AG08396 (cell line): ENCODE measurements around the gene NOTCH3.
A peak's percentile ranks its signal among the peaks of the same experiment; 100 is the strongest.

Experiments
- DNase-seq: peaks from one replicate; pipeline ENCODE4 v3.0.0; 2012; ENCODE audit warnings: low spot score, mixed read lengths

Gene NOTCH3

DNA sequence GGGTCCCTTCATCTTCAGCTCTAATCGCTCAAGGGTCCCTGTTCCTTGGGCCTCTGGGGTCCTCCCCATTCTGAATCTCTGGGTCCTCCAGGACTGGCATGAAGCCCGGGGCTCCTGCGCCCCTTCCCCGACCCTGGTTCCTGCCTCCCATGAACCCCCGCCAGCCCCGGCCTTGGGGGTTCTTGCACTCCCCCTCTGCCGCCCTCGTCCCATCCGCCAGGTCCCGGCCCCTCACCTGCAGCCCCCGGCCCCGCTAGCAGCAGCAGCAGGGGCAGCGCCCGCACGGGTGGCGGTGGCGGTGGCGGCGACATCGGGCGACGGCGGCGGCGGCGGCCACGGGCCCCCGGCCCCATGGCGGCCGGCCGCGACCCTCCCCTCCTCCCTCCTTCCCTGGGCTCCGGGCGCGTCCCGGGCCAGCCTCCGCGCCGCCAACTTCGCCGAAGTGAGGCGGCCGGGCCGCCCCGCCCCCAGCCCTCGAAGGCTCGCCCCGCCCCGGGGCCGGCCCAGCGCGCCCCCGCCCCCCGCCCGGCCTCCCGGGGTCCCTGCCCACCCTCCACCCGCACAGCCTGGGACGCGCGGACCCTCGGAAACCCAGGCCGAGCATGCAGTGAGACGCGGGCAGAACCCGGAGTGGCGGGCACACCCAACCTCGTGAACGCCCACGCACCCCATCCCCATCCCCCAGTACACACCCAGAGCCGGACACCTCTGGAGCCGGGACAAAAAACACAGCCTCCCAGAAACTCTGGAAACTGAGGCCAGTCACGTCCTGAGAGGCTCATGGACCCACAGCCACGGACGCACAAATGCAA lies at the start of gene NOTCH3:
TSS of gene NOTCH3 (minus strand) at position 443 of the 812 bp plus-strand sequence. CDS start at position 353, 90 bp downstream.
- DNase-seq = peak; percentile 90

DNA sequence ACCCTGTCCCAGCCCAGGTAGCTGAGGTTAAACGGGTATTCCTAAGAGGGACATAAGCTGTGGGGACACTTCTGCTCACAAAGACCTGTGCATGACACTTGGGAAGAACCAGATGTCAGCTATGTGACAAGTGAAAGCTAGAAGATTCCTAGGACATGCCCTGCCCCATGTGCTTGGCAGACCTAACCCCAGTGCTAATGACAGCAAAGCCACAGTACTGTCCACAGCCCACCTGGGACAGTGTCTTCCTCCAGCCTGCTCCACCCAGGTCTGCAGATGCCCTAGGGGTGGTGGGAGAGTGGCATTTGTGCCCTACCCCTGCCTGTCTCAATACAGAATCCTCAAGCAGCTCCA lies 49.8 kb upstream of the NOTCH3 start:
- no peak for DNase-seq

DNA sequence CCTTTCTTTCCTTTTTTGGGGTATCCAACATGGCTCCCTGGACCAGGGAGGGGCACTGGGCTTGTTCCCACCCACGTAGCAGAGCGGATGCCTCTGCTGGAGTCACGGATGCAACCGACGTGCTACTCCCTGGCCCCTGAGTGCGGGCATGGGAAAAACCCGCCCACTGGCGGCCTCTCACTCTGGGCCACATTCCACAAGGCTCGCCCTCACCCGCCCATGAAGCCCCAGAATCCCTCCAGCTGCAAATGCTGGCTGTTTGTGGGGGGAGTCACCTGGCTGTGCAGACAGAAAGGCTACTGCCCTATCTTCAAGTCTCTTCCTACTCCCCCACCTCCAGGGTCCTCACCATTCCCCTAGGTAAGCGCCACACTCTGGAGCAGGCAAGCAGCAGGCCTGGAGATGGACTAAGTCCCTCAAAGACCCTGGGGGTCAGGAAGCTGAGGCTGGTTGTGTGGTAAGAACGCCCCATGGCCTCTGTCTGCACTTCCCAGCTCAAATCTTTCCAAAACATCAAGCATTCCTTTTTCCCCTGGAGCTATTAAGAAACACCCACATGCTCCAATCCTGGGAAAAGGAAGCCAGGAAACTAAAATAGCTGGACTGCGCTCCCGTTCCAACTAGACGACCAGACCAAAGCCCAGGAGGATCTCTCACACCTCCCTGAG lies 49.3 kb upstream of the NOTCH3 start:
- DNase-seq = peak; percentile 91

DNA sequence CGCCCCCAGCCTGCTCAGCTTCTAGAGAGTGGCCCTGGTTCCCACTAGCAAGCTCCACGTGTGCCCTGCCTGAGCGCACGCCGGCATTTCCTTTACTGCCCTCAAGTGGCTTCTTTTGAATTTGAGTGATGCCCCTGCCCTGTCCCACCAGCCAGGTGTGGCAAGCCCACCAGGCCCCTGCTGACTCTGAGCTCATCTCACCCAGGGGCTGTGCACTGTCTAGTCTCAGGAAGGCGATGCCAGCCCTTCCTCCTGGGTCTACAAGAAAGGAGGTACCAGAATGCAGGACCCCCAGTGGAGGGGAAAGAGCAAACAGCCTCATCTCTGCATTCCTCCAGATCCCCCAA lies 48.7 kb upstream of the NOTCH3 start:
- no peak for DNase-seq

DNA sequence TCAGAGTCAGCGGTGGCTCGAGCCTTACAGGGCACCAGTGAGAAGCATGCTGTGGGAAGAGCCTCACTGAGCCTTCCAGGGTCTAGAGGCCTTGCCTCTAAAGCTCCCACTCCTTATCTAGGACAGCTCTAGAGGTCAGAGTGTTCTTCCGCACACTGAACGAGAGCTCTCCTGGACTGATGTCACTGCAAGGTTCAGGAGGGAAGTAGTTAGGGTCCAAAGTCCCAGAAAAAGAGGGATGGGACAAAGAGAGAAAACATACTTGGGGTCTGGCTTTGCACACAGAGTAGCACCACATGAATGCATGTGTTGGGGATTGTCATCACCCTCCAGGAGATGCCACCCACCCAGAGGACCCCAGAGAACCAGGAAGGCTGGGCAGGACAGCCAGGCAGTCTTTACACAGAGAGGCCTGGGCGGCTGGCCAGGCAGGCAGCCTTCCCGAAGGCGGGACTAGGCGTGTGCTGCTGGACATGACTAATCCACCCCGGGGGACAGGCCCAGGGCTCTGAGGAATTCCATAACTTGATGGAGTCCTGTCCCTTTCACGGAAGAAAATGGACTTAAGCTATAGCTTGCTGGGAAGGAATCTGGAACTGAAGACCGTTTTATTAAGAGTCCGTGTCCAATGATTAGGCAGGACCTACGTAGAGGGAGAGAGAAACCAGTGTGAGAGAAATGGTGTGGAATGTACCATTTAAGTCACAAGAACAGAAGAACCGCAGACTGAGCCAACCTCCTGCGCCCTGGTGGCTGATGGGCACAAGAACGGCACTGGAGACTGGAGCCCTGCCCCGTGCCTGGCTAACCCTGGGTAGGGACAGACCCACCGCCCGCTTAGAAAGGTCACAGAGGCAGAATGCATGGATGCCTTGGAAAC lies 48.1 kb upstream of the NOTCH3 start:
- DNase-seq = peak; percentile 95

DNA sequence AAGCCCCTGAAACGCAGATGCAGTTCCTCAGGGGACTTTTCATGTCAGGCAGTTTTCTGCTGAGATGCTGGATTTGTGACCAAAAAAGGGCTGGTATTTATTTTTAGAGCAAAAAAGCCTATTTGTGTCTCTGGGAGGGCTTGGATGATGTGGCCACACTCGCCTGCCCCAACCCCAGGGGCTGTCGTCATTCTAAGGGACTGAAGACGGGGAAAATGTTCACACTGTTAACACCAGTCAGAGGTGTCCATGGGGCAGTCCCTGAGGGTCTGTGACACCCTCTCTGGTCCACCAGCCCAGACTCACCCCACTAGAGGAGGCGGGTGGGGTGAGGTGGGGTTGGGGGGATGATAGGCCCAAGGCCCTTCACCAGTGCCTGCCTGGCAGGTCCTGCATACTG lies 47.3 kb upstream of the NOTCH3 start:
- DNase-seq = no peak

DNA sequence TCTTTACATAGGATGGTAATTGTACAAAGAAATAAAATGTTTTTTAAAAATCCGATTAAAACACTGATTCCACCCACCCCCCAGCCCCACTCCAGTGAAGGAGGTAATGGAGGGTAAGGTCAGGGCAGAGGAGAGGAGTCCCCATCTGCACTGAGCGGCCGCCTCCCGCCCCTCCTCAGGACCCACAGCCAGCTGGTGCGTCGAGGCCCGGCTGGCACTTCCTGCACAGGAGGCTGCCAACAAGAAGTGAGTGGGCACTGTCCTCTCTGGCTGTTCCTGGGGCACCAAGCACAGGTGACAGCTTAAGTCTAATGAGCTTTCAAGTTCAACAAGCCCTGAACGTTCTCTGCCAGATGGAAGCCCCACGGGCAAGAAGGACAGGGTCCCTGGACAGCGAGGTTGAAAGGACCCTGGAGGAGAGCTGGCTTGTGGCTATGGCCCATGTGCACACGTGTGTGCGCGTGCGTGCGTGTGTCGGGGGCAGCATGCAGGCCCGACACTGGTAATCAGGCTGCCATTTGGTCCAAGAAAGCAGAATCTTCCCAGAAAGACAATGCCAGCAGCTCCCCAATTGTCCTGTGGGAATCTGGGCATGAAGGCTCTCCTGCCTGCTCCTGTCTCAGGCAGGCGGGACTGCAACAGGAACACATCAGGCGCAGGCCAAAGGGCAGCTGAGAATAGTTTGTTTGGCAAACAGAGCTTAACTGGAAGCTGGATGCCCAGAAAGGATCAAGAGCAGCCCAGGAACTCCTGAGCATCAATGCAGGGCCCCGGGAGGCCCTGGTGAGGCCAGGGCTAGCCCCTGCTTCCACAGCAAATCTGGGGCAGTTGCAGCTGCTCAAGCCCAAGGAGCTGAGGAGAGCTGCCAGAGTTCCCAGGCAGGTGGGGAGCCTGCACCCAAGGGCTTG lies 46.6 kb upstream of the NOTCH3 start:
- DNase-seq = no peak

DNA sequence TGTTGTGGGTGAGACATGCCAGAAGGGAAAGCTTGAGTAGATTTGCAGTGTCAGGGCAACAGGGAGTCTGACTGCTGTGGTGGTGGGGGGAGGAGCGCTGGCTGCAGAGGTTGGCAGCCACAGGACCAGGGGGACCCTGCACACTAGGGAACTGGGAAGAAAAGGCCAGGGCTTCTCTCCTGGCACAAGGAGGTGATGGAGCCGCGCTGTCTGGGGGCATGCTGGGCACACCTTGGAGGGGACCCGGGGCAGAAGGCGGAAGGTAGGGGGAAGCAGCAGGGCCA lies 45.3 kb upstream of the NOTCH3 start:
- DNase-seq = no peak

DNA sequence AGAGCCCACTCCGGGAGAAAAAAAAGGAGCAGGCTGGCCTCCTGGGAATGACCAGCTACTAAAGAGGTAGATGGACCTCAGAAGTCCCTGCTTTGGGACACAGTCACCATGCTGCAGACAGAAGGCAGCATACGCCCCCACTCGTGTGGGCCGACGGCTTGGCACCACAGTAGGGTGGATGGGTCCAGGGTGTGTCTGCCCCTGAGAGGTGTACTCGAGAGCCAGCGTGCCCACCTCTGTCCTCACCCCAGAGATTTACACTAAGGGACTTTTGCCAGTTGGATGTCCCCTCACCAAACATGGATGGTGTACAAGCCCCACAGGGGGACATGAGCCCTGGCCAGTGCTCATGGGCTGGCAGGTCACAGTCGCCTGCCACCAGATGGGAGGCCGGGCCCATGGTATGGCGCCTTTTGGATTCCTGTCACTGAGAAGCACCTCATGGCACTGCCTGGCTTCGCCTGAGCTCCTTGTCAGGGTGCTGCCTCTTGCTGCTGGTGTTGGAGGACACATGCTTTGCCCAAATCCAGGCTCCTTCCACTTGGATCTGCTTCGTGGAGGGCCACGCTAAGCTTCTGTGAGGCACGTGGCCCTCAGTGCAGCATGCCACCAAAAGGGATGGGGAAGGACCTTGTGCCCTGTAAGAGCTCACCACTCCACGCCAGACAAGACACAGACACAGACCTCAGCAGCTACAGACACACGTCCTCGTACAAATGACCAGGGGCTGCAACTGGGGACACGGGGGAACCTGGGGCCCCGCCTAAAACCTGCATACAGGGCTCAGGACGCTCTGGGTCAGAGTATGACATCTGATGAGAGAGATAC lies 44.8 kb upstream of the NOTCH3 start:
- no peak for DNase-seq

DNA sequence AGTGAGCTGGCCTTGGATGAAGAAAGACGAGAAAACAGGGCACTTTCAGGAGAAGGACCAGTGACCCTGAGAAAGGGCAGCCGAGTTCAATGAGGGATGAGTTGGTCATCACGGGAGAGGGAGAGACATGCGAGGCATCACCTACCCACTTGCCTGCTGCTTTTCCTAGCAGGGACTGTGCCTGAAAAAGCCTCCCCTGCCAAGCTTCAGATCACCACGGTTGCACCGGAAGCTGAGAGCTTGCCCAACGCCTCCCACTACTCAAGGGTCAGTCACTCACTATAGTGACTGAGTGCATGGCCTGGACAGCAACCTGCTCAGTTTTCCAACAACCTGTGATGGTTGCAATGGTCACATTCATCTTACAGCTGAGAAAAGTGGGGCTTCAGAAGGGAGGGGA lies 44.0 kb upstream of the NOTCH3 start:
- no peak for DNase-seq

DNA sequence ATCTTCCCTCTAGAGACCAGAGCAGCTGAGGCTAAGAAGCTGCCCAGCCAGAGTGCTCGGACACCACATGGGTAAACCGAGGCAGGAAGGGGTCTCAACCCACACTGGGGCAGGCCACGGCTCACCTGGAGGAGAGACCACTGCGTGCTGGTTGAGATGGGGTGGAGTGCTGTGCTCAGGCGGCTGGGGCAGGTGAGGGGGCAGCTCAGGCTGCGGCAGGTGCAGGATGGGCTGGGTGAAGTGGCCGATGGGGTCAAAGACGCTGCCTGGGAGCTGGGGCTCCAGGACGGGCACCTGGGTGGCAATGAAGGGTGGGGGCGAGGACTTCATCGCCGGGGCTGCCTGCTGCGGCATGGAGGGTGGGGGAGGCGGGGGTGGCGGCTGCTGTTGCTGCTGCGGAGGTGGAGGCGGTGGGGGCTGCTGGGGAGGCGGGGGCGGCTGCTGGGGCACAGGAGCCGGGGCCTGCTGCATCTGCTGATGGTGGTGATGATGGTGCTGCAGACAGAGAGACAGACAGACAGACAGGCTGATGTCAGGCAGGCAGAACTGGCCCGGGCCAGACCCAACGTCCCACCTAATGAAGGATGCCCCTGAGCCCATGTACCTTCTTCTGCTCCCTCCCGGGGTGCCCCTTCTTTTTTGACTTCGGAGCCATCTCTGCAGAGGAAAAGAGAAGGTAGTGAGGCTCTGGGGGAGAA lies 43.5 kb upstream of the NOTCH3 start:
- no peak for DNase-seq

DNA sequence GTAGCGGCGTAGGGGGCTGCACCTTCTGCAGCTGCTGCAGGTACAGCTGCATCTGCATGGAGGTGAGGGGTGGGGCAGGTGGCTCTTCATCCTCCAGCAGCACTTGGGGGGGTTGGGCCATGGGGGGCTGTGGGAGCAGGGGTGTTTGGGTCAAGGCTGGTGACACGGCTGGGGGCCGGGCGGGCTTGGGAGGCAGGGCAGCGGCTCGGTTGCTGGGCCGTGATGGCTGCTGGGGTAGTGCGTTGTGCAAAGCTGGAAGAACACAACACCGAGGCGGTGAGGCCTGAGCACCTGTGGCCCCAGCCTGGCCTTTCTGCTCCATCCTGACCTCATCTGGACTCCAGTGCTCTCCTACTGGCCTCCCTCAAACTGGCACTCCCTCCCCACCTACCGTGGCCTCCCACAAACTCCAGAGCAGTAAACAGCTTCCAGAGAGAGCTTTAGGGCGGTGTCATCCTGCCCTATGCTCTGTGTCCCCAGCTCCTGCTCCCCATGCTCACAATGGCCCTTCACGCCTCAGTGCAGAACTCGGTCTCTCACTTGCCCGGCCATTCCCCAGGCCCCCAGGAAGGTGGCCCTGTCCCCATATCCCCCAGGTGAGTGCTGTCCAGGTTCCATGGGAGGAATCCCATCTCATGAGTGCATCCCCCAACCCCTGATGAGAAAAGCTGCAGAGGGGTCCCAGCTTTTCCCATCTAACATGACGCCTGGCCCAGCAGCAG lies 42.6 kb upstream of the NOTCH3 start:
- no peak for DNase-seq

DNA sequence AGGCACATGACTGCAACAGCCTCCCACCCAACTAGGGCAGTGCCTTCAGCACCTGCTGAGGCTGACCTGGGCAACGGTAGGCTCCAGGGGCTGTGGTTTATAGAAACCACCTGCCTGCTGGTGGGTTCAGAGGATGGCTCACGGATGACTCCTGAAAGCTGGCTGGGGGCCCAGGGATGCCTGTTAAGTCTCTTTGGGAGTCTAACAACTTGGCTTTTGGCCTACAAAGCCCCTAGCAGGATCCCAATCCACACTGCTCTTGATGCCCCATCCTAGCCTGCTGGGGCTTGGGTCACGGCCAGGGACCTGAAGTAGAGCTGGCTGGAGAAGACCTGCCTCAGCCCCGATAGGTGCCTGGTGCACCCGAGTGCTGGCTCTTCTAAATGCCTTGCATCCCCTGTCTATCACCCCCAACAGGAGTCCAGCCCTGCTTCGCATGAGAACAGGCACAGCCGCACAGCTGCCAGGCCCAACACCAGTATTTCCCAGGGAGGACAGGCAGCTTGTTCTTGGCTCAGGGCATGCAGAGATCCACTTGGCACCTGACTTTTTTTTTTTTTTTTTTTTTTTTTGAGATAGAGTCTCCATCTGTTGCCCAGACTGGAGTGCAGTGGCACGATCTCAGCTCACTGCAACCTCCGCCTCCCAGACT lies 40.6 kb upstream of the NOTCH3 start:
- peak; percentile 28 for DNase-seq

DNA sequence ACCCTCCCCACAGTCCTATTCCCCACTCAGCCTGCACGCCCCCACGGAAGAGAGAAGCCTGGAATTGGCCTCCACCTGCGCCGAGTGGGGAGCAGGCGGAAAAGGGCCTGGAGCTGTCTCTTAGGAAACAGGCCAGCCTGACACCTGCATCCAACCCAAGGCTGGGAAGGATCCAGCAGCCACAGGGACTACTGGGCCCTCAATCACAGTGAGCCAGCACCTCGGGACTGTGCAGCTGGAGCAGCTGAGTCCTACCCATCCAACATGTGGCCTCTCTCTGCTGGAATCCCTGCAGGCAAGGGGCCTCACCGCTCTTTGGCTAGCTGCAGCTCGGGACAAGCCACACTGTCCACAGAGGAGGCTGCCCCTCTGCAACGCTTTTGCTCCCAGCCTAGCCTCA lies 39.7 kb upstream of the NOTCH3 start:
- no peak for DNase-seq

DNA sequence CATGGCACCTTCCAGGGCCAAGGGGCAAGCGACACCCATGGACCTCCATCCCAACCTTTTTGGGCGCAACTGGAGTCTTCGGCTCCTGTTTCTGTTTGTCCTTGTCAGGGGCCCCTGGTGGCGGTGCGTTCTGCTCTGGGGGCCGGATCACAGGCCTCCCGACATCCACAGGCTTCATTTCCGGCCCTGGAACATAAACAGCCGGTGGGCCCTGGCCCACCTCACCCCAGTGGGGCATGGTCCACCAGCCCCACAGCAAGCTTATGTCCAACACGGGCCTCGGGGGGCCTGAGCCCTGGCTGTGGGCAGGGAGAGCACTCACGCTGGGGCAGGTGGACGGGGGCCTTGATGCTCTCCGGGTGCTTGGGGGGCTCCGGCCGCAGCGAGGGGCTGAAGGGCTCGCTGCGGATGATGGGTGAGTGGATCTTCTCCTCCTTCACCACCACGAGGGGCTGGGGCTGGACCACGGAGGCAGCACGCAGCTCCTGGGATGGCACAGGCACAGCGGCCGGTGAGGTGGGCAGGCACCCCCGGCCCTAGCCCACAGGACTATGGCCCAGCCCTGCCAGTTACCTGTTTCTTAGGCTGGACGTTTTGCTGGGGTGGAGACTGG lies 38.6 kb upstream of the NOTCH3 start:
- no peak for DNase-seq

DNA sequence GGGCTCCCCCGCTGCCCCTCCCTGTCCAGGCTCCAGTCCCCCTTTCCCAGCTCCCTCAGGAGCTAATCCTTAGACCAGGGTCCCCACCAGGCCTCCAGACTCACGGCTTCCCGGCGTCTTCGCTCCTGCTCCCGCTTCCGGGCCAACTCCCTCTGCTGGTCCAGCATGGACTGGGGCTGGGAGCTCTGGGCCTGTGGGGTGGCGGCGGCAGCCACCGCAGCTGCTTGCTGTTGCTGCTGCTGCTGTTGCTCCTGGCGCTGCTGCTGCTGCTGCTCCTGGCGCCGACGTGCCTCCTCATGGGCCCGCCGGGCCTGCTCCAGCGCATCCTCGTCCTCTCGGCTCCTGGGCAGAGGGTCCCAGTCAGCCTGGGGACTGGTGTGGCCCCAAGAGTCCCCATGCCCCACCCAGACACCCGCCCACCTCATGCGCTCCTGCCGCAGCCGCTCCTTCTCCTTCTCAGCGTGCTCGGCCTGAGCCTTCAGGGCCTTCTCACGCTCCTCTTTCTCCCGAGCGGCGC lies 37.9 kb upstream of the NOTCH3 start:
- DNase-seq = peak; percentile 23

DNA sequence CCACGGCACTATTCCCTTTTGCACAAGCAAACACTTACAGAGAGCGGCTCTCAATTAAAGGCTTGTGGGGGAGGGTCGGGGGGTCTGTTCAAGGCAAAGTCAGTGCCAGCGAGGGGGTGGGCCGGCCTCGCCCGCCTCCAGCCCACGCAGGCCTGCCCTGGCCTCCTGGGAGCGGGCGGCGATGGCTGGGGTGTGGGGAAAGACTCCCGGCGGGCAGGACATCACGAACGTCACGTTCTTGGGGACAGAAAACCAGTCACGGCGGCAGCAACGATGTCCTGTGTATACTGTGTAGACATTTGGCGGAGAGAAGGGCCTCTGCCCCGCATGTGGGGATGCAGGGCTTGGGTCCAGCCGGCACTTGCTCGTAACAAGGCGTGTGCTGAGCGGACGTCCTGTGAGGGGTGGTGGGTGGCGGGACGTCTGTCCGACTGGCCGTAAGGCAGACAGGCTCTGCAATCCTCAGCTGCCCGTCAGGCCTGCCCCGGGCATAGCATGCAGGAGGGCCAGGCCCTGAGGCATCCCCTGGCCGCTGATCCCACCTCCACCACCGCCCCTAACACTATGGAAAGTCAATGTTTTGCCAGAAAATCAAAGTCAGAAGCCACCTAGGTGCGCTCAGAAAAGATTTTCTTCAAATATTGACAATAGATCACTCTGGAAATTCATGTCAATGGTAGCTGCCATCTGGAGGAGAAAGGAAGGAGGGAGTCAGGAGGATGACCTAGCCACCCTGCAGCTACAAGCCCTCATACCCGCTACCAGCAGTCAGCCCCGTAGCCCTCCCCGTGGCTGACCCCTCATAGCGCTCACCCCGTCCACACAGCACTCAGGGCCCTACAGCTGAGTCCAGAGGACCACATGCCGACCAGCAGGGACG lies 37.2 kb upstream of the NOTCH3 start:
- DNase-seq = no peak

DNA sequence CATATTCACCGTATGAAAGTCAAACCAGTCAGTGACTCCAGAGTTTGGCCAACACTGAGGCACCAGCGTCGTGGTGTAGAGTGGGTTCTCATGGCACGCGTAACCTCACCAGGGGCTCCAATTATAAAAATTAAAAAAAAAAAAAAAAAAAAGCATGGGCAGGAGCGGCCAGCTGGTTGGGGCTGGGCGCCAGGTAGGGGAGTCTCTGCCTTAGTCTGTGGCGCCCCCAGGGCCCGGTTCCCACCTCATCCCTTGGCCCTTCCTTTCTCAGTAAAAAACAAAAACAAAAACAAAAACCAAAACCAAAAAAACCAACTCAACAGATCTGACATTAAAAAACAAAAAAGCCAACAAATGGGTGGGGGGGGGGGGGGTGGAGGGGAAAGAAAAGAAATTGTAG lies 36.1 kb upstream of the NOTCH3 start:
- DNase-seq = no peak
